Measurements from ENCODE around the gene LENG8. TPM values are rescaled to one million over a fixed set of nuclear protein-coding genes. Genes with fewer than 3 reads are reported as not detected.

The LENG8 gene
- total and polyA plus RNA-seq, 10 of the 15 experiments (the other 5 are each of a cell fraction or from before 2014, with no cell fraction given): 2.3 to 145 (median 34.4) TPM

DNA sequence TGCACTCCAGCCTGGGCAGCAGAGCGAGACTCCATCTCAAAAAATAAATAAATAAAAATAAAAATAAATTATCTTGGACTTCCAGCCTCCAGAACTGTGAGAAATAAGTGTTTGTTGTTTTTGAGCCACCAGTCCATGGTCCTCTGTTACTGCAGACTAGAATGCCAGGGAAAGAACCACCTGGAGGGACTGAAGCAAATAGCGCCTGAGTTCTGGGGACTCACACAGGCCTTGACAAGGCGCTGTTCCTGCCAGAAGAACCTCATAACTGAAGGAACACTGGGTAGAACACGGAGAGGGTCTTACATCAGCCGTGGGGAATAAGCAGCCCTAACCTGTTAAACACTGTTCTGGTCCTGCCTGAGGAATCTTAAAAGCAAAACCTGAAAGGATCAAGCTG, 8.4 kb upstream of the LENG8 start:
- H3K27me3 ChIP-seq (replicated peaks in 1 of 2; ENCODE audit: control insufficient read depth in 2 of 2, insufficient read depth in 2 of 2, low read length in 1 of 2): no peaks in the 10 kb centered on the region
- no peak overlapping the region for H3K4me3 ChIP-seq
- FAIRE-seq (no peak), ATAC-seq (no peak), DNase-seq (ENCODE audit: low read depth, low spot score) (no peak)
- H3K4me2 ChIP-seq (ENCODE audit: control insufficient read depth, insufficient read depth): no peak overlapping the region
- ChIA-PET SMC1A (ENCODE audit: uncharacterized antibody, unreplicated experiment) (no interaction called here), POLR2A (interaction anchor here (0.6 kb wide), 2 partner anchors 10 to 47 kb away, joined by 3 read pairs; no protein-coding TSS in a partner anchor), CTCF (interaction anchor here (0.6 kb wide), 1 partner anchor 480 kb away, joined by 3 read pairs; no protein-coding TSS in a partner anchor), RAD21 (ENCODE audit: unreplicated experiment) (no interaction called here)
- intact Hi-C loops (cut with micrococcal nuclease; ENCODE audit: unreplicated experiment) (no loop called here), in situ Hi-C loops (cut with MboI) (no loop called here)
- H3K27ac ChIP-seq (ENCODE audit: control insufficient read depth, insufficient read depth): no peak overlapping the region
- TF ChIP-seq, protein P1, sequence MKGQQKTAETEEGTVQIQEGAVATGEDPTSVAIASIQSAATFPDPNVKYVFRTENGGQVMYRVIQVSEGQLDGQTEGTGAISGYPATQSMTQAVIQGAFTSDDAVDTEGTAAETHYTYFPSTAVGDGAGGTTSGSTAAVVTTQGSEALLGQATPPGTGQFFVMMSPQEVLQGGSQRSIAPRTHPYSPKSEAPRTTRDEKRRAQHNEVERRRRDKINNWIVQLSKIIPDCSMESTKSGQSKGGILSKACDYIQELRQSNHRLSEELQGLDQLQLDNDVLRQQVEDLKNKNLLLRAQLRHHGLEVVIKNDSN (IDR thresholded peaks at IDR 0.05; ENCODE audit: borderline replicate concordance, extremely low read length, insufficient read depth, low read depth, low read length): no peak
- no peak for TF ChIP-seq MEF2B (IDR thresholded peaks at IDR 0.05; ENCODE audit: partially characterized antibody, poor library complexity, severe bottlenecking)
- H2AFZ ChIP-seq (ENCODE audit: control insufficient read depth, low read depth, low read length): no peak overlapping the region
- H3K79me2 ChIP-seq (ENCODE audit: control insufficient read depth, insufficient read depth, low read length): no peaks in the 10 kb centered on the region
- H4K20me1 ChIP-seq (ENCODE audit: control insufficient read depth, insufficient read depth): no peaks in the 10 kb centered on the region
- no peaks in the 10 kb centered on the region for H3K4me1 ChIP-seq (ENCODE audit: control insufficient read depth, insufficient read depth, low read length)
- H3K9me3 ChIP-seq (replicated peaks; ENCODE audit: control insufficient read depth, insufficient read depth, low read length): no peaks in the 10 kb centered on the region
- H3K9ac ChIP-seq (ENCODE audit: control insufficient read depth, insufficient read depth, low read length): no peak overlapping the region
- 97% methylated on average over 5 of the region's 5 CpGs for WGBS (ENCODE audit: insufficient coverage, insufficient replicate concordance, low lambda C conversion rate, missing lambda C conversion rate)
- BruUV-seq (replicated peaks): no TSS peak
- H3K36me3 ChIP-seq (ENCODE audit: control insufficient read depth in 2 of 2, insufficient read depth in 2 of 2, low read length in 1 of 2): no peaks in the 10 kb centered on the region; a peak in 1 of 4 replicates

DNA sequence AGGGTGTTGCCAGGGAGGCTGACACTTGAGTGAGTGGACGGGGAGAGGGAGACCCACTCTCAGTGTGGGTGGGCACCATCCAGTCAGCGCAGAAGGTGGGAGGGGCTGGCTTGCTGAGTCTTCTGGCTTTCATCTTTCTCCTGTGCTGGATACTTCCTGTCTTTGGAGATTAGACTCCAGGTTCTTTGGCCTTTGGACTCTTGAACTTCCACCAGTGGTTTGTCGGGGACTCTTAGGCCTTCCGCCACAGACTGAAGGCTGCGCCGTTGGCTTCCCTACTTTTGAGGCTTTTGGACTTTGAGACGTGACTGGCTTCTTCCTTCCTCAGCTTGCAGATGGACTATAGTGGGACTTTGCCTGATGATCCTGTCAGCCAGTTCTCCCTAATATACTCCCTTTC, 4.3 kb upstream of the LENG8 start:
- Histone ChIP-seq H3K4me3 (no peak overlapping the region), H3K9ac (ENCODE audit: control insufficient read depth, insufficient read depth, low read length) (no peak overlapping the region), H3K9me3 (replicated peaks; ENCODE audit: control insufficient read depth, insufficient read depth, low read length) (no peaks in the 10 kb centered on the region), H3K4me2 (ENCODE audit: control insufficient read depth, insufficient read depth) (no peak overlapping the region), H3K27ac (ENCODE audit: control insufficient read depth, insufficient read depth) (no peak overlapping the region), H3K27me3 (replicated peaks in 1 of 2; ENCODE audit: control insufficient read depth in 2 of 2, insufficient read depth in 2 of 2, low read length in 1 of 2) (no peaks in the 10 kb centered on the region), H3K4me1 (ENCODE audit: control insufficient read depth, insufficient read depth, low read length) (no peaks in the 10 kb centered on the region), H4K20me1 (ENCODE audit: control insufficient read depth, insufficient read depth) (peaks cover 3% of the 10 kb centered on the region), H3K79me2 (ENCODE audit: control insufficient read depth, insufficient read depth, low read length) (peaks cover 29% of the 10 kb centered on the region), H2AFZ (ENCODE audit: control insufficient read depth, low read depth, low read length) (no peak overlapping the region), H3K36me3 (ENCODE audit: control insufficient read depth in 2 of 2, insufficient read depth in 2 of 2, low read length in 1 of 2) (no peaks in the 10 kb centered on the region; a peak in 1 of 4 replicates)
- intact Hi-C loops (cut with micrococcal nuclease; ENCODE audit: unreplicated experiment) (no loop called here), in situ Hi-C loops (cut with MboI) (no loop called here)
- ATAC-seq (no peak), DNase-seq (ENCODE audit: low read depth, low spot score) (no peak), FAIRE-seq (no peak)
- BruUV-seq (replicated peaks): TSS peak; percentile 49
- SMC1A ChIA-PET (ENCODE audit: uncharacterized antibody, unreplicated experiment): no interaction called here
- 93% methylated on average over 7 of the region's 7 CpGs for WGBS (ENCODE audit: insufficient coverage, insufficient replicate concordance, low lambda C conversion rate, missing lambda C conversion rate)
- CTCF ChIA-PET: no interaction called here
- RAD21 ChIA-PET (ENCODE audit: unreplicated experiment): no interaction called here
- POLR2A ChIA-PET: no interaction called here
- TF ChIP-seq ZNF217 (IDR thresholded peaks at IDR 0.05): no peak
- TF ChIP-seq, protein P2, sequence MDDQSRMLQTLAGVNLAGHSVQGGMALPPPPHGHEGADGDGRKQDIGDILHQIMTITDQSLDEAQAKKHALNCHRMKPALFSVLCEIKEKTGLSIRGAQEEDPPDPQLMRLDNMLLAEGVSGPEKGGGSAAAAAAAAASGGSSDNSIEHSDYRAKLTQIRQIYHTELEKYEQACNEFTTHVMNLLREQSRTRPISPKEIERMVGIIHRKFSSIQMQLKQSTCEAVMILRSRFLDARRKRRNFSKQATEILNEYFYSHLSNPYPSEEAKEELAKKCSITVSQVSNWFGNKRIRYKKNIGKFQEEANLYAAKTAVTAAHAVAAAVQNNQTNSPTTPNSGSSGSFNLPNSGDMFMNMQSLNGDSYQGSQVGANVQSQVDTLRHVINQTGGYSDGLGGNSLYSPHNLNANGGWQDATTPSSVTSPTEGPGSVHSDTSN (IDR thresholded peaks at IDR 0.05; ENCODE audit: insufficient replicate concordance, low read depth, low read length): no peak
- TF ChIP-seq, protein P3, sequence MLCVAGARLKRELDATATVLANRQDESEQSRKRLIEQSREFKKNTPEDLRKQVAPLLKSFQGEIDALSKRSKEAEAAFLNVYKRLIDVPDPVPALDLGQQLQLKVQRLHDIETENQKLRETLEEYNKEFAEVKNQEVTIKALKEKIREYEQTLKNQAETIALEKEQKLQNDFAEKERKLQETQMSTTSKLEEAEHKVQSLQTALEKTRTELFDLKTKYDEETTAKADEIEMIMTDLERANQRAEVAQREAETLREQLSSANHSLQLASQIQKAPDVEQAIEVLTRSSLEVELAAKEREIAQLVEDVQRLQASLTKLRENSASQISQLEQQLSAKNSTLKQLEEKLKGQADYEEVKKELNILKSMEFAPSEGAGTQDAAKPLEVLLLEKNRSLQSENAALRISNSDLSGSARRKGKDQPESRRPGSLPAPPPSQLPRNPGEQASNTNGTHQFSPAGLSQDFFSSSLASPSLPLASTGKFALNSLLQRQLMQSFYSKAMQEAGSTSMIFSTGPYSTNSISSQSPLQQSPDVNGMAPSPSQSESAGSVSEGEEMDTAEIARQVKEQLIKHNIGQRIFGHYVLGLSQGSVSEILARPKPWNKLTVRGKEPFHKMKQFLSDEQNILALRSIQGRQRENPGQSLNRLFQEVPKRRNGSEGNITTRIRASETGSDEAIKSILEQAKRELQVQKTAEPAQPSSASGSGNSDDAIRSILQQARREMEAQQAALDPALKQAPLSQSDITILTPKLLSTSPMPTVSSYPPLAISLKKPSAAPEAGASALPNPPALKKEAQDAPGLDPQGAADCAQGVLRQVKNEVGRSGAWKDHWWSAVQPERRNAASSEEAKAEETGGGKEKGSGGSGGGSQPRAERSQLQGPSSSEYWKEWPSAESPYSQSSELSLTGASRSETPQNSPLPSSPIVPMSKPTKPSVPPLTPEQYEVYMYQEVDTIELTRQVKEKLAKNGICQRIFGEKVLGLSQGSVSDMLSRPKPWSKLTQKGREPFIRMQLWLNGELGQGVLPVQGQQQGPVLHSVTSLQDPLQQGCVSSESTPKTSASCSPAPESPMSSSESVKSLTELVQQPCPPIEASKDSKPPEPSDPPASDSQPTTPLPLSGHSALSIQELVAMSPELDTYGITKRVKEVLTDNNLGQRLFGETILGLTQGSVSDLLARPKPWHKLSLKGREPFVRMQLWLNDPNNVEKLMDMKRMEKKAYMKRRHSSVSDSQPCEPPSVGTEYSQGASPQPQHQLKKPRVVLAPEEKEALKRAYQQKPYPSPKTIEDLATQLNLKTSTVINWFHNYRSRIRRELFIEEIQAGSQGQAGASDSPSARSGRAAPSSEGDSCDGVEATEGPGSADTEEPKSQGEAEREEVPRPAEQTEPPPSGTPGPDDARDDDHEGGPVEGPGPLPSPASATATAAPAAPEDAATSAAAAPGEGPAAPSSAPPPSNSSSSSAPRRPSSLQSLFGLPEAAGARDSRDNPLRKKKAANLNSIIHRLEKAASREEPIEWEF (IDR thresholded peaks at IDR 0.05; ENCODE audit: insufficient replicate concordance, low read depth, low read length): no peak

Data from GM12878 (cell line).